Thyroid gland (tissue), 4 donors: ENCODE results near the gene PTH1R. TPM values are rescaled to one million over a fixed set of nuclear protein-coding genes. Genes with fewer than 3 reads are reported as not detected.
A peak's percentile ranks its signal among the peaks of the same experiment; 100 is the strongest.

Source experiments
- DNase-seq, 2 donors: peaks; one replicate each; pipeline ENCODE4 v3.0.0-alpha.2; 2019
- H3K27ac ChIP-seq, 3 donors: fragments of 200-600 bp; sonication (generic); 1 replicate in 2 of 3; 2 replicates in 1 of 3; pipeline ENCODE4 v1.5.1; 2016 to 2019; ENCODE audit warnings: mild to moderate bottlenecking in 1 of 3, moderate library complexity in 1 of 3
- H3K27me3 ChIP-seq: fragments of 200-600 bp; sonication (generic); one replicate; pipeline ENCODE4 v1.5.1; 2019
- H3K36me3 ChIP-seq, 2 donors: fragments of 200-600 bp; sonication (generic); one replicate each; pipeline ENCODE4 v1.5.1; 2016 to 2019
- H3K4me1 ChIP-seq, 2 donors: fragments of 200-600 bp; sonication (generic); one replicate each; pipeline ENCODE4 v1.5.1; 2017 to 2019
- H3K4me3 ChIP-seq, 3 donors: fragments of 200-600 bp; sonication (generic); replicated peaks in 1 of 3; 1 replicate in 2 of 3; 2 replicates in 1 of 3; pipeline ENCODE4 v1.5.1; 2016; ENCODE audit warnings: mild to moderate bottlenecking in 1 of 3
- H3K9me3 ChIP-seq: fragments of 200-600 bp; sonication (generic); one replicate; pipeline ENCODE4 v1.5.1; 2017
- POLR2A ChIP-seq, 2 donors: fragments of 450-650 bp; IDR thresholded peaks; one replicate each; pipeline ENCODE4 v1.6.1; 2017; ENCODE audit warnings: antibody characterized with exemption in 2 of 2, mild to moderate bottlenecking in 2 of 2, moderate library complexity in 1 of 2
- WGBS, 2 donors: methylation state at CpG; one replicate each; pipeline ENCODE4 v1.1.5; 2017; 5-methylcytosine and 5-hydroxymethylcytosine counted together
- intact Hi-C: fragments of 100-400 bp; cut with DNase I; formaldehyde crosslinking; loops from one replicate; pipeline ENCODE4 v1.15.1; 2023
- total RNA-seq, 4 donors: library from RNA; depleted of rRNA; stranded (reverse); fragments of >200 nt; gene quantifications; one replicate each; pipeline ENCODE4 v1.2.3, GENCODE V29; 2016
- TF ChIP-seq, protein P1 (sequence below), 6 experiments: fragments of 200-600 bp in 3 of 6; fragments of 450-650 bp in 3 of 6; sonication (generic) in 3 of 6; IDR thresholded peaks; one replicate each; pipeline ENCODE4 v1.5.1; 2016 to 2019; ENCODE audit warnings: antibody characterized with exemption in 6 of 6, mild to moderate bottlenecking in 2 of 6, inconsistent platforms in 1 of 6, moderate library complexity in 1 of 6

The PTH1R gene
- total RNA-seq, 4 donors from 2014 or later: 1.2 to 10.6 (median 4.4) TPM

DNA sequence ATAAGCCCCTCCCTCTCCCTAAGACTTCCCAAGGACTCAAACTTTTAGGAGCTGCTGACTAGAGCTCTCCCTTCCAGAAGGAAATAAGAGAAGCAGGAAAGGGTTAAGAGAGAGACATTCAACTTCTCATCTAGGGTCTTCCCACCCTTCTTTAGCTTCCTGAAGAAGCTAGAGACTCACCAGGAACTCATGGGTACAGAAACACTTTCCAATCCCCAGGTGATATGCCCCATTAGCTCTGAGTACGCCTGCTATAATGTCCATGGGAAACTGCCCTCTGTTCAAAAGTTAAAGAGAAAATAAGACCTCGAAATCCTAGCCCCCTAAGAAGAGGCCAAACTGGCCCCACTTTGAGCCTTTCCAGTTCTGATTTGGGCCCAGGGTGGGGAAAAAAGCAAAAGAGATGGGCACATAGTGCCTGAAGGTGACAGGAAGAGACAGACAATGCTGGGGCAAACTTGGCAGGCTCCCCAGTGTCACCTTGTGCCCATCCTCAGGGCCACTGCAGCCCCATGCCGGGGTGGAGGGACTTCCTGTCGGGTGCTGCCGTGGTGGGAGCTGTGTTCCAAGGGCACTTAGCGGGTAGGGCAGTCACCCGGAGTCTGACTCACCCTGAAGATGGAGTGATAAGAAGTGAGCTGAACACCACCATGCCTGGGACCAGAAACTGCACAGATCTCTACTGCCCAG lies 69.5 kb downstream of the PTH1R start:
- Histone ChIP-seq H3K4me1 (peaks cover 73 to 83% of the 10 kb centered on the region in 2 donors), H3K27ac (peak overlapping the region; percentile 4 to 79 (median 66)), H3K36me3 (no peaks in the 10 kb centered on the region), H3K4me3 (no peak overlapping the region), H3K9me3 (no peaks in the 10 kb centered on the region), H3K27me3 (no peaks in the 10 kb centered on the region)
- intact Hi-C loops: no loop called here
- WGBS, 2 donors: 39 to 44% methylated on average over 7 of the region's 7 CpGs
- TF ChIP-seq POLR2A (IDR thresholded peaks at IDR 0.05): no peak
- DNase-seq: peak; percentile 42 to 52

DNA sequence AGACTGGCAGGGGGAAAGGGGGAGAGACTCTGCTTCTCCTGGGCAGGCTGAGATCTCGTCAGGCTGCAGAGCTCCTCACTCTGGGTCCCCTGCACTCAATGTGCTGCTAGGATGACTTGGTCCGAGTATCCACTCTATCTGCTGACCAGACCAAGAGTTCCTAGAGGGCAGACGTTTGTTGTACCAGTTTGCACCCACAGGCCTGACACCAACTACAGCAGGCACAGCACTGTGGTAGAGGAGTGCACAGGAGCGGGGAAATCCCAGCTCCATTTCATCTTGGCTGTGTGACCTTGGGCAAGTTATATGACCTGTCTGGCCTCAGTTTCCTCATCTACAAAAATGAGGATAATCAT lies 70.0 kb downstream of the PTH1R start:
- TF ChIP-seq, protein P1, sequence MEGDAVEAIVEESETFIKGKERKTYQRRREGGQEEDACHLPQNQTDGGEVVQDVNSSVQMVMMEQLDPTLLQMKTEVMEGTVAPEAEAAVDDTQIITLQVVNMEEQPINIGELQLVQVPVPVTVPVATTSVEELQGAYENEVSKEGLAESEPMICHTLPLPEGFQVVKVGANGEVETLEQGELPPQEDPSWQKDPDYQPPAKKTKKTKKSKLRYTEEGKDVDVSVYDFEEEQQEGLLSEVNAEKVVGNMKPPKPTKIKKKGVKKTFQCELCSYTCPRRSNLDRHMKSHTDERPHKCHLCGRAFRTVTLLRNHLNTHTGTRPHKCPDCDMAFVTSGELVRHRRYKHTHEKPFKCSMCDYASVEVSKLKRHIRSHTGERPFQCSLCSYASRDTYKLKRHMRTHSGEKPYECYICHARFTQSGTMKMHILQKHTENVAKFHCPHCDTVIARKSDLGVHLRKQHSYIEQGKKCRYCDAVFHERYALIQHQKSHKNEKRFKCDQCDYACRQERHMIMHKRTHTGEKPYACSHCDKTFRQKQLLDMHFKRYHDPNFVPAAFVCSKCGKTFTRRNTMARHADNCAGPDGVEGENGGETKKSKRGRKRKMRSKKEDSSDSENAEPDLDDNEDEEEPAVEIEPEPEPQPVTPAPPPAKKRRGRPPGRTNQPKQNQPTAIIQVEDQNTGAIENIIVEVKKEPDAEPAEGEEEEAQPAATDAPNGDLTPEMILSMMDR (IDR thresholded peaks at IDR 0.05): no peak
- no peak for TF ChIP-seq POLR2A (IDR thresholded peaks at IDR 0.05)
- DNase-seq: no peak
- Histone ChIP-seq H3K27me3 (no peaks in the 10 kb centered on the region), H3K36me3 (no peaks in the 10 kb centered on the region), H3K4me3 (no peak overlapping the region), H3K9me3 (no peaks in the 10 kb centered on the region), H3K27ac (peak overlapping the region in 2 of 3 donors; percentile 66 to 79), H3K4me1 (peaks cover 70 to 78% of the 10 kb centered on the region in 2 donors)
- WGBS, 2 donors: 84% methylated on average over 4 of the region's 4 CpGs; no CpG with 5 or more reads in 1 of the 2 donors
- intact Hi-C loops: no loop called here

DNA sequence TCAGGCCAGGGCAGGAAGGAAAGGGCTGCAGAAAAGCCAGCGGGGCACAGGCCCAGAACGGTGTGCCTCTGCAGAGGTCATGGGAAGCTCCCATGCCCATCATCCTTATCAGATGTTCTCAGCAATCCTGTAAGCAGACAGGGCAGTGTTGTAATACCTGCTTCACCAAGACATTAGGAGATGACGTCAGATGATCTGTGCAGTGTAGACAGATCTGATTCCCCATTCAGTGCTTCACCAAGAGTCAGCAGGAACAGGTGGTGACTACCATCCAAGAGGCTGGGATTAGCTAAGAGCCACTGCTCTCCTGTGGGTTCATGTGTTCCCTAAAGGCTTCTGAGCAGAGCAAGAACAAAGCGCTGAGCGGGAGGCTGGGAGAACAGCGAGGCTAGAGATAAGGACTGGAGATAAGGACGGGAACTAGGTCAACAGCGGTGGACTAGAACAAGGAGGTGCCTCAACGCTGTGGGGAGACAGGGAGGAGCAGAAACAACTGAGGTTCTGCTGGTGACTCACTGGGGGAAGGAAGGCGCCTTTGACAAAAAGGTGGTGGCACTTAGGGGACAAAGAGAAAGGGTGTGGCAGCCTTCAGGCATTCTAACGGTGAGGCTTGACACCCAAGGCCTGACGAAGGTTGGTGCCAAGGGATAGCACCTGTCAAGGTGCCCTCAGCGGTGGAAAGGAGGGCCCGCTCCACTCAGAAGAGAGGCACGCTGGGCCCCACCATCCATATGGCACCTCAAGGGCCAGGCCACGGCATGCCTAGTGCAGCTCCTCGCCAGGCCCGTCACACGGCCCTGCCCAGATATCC lies 70.7 kb downstream of the PTH1R start:
- intact Hi-C loops: no loop called here
- Histone ChIP-seq H3K4me3 (no peak overlapping the region), H3K4me1 (peaks cover 64 to 76% of the 10 kb centered on the region in 2 donors), H3K9me3 (no peaks in the 10 kb centered on the region), H3K27me3 (no peaks in the 10 kb centered on the region), H3K27ac (peak overlapping the region; percentile 28 to 79 (median 66)), H3K36me3 (no peaks in the 10 kb centered on the region)
- TF ChIP-seq, protein P1 (IDR thresholded peaks at IDR 0.05): no peak
- no peak for TF ChIP-seq POLR2A (IDR thresholded peaks at IDR 0.05)
- DNase-seq: peak; percentile 52 to 58
- 46 to 60% methylated on average over 14 to 18 of the region's 19 CpGs for WGBS, 2 donors

DNA sequence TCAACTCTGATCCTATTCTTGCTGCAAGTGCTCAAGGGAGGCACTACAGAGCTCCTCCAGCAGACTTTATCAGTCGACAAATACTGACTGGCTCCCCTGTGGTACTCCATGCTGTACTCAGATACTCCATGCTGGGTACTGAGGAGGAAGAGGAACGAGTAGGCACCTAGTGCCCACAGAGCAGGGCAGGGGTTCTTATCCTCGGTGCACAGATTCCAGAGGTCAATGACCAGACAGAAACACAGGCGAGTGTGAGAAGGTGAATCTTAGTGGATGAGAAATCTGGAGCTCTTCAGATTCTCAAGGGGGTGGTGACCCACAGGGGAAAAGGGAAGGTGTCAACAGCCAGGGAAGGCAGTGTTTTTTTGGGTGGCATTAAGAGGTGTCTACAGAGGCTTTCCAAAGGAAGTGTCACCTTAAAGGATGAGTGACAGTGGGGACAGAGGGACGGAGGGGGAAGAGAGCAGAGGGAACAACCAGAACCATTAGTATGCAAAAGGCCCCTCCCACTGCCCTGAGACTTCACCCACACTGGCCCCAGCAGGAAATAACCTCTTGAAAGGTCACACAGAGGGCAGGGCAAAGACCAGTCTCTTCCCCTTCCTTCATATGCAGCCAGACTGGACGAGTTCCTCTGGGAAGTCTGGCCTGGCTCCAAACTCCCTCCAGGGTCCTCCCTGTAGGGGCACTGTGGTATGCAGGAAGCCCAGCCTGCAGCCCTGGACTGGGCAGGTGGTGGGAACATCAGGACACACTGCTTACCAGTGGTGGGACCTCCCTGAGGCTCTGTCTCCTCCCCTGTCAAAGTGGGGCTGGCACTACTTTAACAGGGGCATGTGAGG lies 71.5 kb downstream of the PTH1R start:
- Histone ChIP-seq H3K4me3 (no peak overlapping the region), H3K4me1 (peaks cover 55 to 75% of the 10 kb centered on the region in 2 donors), H3K27me3 (no peaks in the 10 kb centered on the region), H3K36me3 (no peaks in the 10 kb centered on the region), H3K27ac (peak overlapping the region; percentile 28 to 79 (median 66)), H3K9me3 (no peaks in the 10 kb centered on the region)
- peak in 1 of 2 donors; percentile 28 for DNase-seq
- no peak for TF ChIP-seq POLR2A (IDR thresholded peaks at IDR 0.05)
- TF ChIP-seq, protein P1 (IDR thresholded peaks at IDR 0.05): no peak
- WGBS, 2 donors: 37 to 39% methylated on average over 6 of the region's 6 CpGs
- intact Hi-C loops: no loop called here

DNA sequence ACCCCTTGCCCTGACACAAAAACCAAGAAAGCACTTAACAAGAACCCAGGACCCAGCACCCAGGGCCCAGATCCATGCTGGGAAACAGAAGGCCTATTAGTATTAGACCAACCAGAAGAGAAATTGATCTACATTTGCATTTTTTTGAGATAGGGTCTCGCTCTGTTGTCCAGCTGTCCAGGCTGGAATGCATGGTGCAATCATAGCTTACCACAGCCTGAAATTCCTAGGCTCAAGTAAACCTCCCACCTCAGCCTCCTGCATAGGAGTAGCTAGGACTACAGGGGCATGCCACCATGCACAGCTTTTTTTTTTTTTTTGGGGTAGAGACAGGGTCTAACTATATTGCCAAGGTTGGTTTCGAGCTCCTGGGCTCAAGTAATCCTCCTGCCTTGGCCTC lies 72.7 kb downstream of the PTH1R start:
- intact Hi-C loops: no loop called here
- 90 to 100% methylated on average over 2 of the region's 2 CpGs for WGBS, 2 donors
- Histone ChIP-seq H3K4me1 (peaks cover 44 to 73% of the 10 kb centered on the region in 2 donors), H3K4me3 (no peak overlapping the region), H3K27ac (no peak overlapping the region), H3K27me3 (no peaks in the 10 kb centered on the region), H3K9me3 (no peaks in the 10 kb centered on the region), H3K36me3 (no peaks in the 10 kb centered on the region)
- no peak for DNase-seq
- TF ChIP-seq POLR2A (IDR thresholded peaks at IDR 0.05): no peak
- TF ChIP-seq, protein P1 (IDR thresholded peaks at IDR 0.05): no peak
